Sciatic nerve (tissue), 2 donors: ENCODE data around the gene PACSIN1. TPM values are rescaled to one million over a fixed set of nuclear protein-coding genes. Genes with fewer than 3 reads are reported as not detected.
A peak's percentile ranks its signal among the peaks of the same experiment; 100 is the strongest.

ENCODE experiments used
- ATAC-seq: fragments of 200-7000 bp; cut with Tn5 transposase; one replicate; pipeline ENCODE4 v1.9.1; 2020; ENCODE audit warnings: mild to moderate bottlenecking, moderate library complexity
- DNase-seq: peaks from one replicate; pipeline ENCODE4 v3.0.0-alpha.2; 2020; ENCODE audit warnings: low spot score
- intact Hi-C: fragments of 100-400 bp; cut with DNase I; formaldehyde crosslinking; loops from one replicate; pipeline ENCODE4 v1.14.2; 2022
- total RNA-seq: library from RNA; stranded (reverse); fragmentation: NEBNext Ultra II Directional; extraction: Animal tissue kit (Norgen Biotek cat#: 25700); gene quantifications from one replicate; pipeline ENCODE4 v1.2.1, GENCODE V29; 2021
- donor health status: DM: no; HTN: no; CAD: no.
- donor health status: DM: no; HTN: no; CAD: no.

Gene PACSIN1
- total RNA-seq, 1 donor from 2014 or later = 0.49 TPM

- intact Hi-C loops = no loop called here
- ATAC-seq = no peak
- no peak for DNase-seq
Observed at GRCh38 chr6:34566830-34567546, 101.1 kb downstream of the PACSIN1 start.

GRCh38 chr6:34568341-34569201 lies 102.7 kb downstream of the PACSIN1 start:
- DNase-seq (no peak), ATAC-seq (no peak)
- intact Hi-C loops = no loop called here

- ATAC-seq (no peak), DNase-seq (no peak)
- intact Hi-C loops = no loop called here
Observed at GRCh38 chr6:34569361-34569973, 103.6 kb downstream of the PACSIN1 start.

GRCh38 chr6:34570066-34570833 lies 104.4 kb downstream of the PACSIN1 start:
- ATAC-seq (no peak), DNase-seq (no peak)
- intact Hi-C loops = no loop called here

GRCh38 chr6:34571388-34571787 lies 105.5 kb downstream of the PACSIN1 start:
- no peak for ATAC-seq
- no peak for DNase-seq
- intact Hi-C loops = no loop called here

GRCh38 chr6:34572021-34572420 lies 106.1 kb downstream of the PACSIN1 start:
- DNase-seq (no peak), ATAC-seq (no peak)
- intact Hi-C loops = no loop called here

GRCh38 chr6:34572585-34572984 lies 106.7 kb downstream of the PACSIN1 start:
- DNase-seq (no peak), ATAC-seq (no peak)
- intact Hi-C loops = no loop called here

- DNase-seq (no peak), ATAC-seq (no peak)
- intact Hi-C loops = no loop called here
Observed at GRCh38 chr6:34573567-34574183, 107.8 kb downstream of the PACSIN1 start.

GRCh38 chr6:34574647-34575293 lies 108.9 kb downstream of the PACSIN1 start:
- ATAC-seq (no peak), DNase-seq (no peak)
- intact Hi-C loops = no loop called here

GRCh38 chr6:34575326-34575725 lies 109.5 kb downstream of the PACSIN1 start:
- intact Hi-C loops = no loop called here
- DNase-seq (no peak), ATAC-seq (no peak)

- intact Hi-C loops = no loop called here
- DNase-seq = no peak
- no peak for ATAC-seq
Observed at GRCh38 chr6:34576286-34576955, 110.5 kb downstream of the PACSIN1 start.

GRCh38 chr6:34578445-34579262 lies 112.8 kb downstream of the PACSIN1 start:
- ATAC-seq = peak; percentile 43

GRCh38 chr6:34580707-34581560 lies 115.1 kb downstream of the PACSIN1 start:
- DNase-seq (no peak), ATAC-seq (no peak)
- intact Hi-C loops = loop anchor here (10.0 kb wide), 1 partner anchor 406 kb away; no protein-coding TSS in a partner anchor

More at GRCh38 chr6:34578445-34579262, 112.8 kb downstream of the PACSIN1 start:
- intact Hi-C loops = no loop called here
- no peak for DNase-seq

- ATAC-seq = no peak
- intact Hi-C loops = loop anchor here (10.0 kb wide), 1 partner anchor 407 kb away; no protein-coding TSS in a partner anchor
- DNase-seq = no peak
Observed at GRCh38 chr6:34581561-34581920, 115.7 kb downstream of the PACSIN1 start.

- intact Hi-C loops = loop anchor here (10.0 kb wide), 1 partner anchor 409 kb away; no protein-coding TSS in a partner anchor
- peak; percentile 10 for ATAC-seq
- DNase-seq = no peak
Observed at GRCh38 chr6:34583461-34583860, 117.6 kb downstream of the PACSIN1 start.
